Aorta (tissue), 5 donors: ENCODE results near the gene DOCK6. TPM values are rescaled to one million over a fixed set of nuclear protein-coding genes. Genes with fewer than 3 reads are reported as not detected.

ENCODE experiments used
- ATAC-seq: fragments of 200-7000 bp; cut with Tn5 transposase; one replicate; pipeline ENCODE4 v1.9.1; 2022; ENCODE audit warnings: moderate library complexity; ENCODE audit not compliant: low FRiP score
- DNase-seq, 2 donors: peaks; one replicate each; pipeline ENCODE4 v3.0.0-alpha.2; 2020
- H3K27ac ChIP-seq, 2 donors: one replicate each; pipeline ENCODE4 v1.5.1; 2013; ENCODE audit warnings: low read length in 2 of 2, mild to moderate bottlenecking in 2 of 2, moderate library complexity in 2 of 2, control low read depth in 1 of 2, inconsistent platforms in 1 of 2, low read depth in 1 of 2
- H3K27me3 ChIP-seq, 2 donors: one replicate each; pipeline ENCODE4 v1.6.1; 2013; ENCODE audit warnings: control low read depth in 1 of 2, low read length in 1 of 2, mild to moderate bottlenecking in 1 of 2, moderate library complexity in 1 of 2; ENCODE audit not compliant: insufficient read depth in 2 of 2, control insufficient read depth in 1 of 2
- H3K36me3 ChIP-seq, 2 donors: one replicate each; pipeline ENCODE4 v1.6.1; 2013; ENCODE audit warnings: control low read depth in 1 of 2, low read length in 1 of 2, mild to moderate bottlenecking in 1 of 2; ENCODE audit not compliant: insufficient read depth in 2 of 2, control insufficient read depth in 1 of 2
- H3K4me1 ChIP-seq, 2 donors: one replicate each; pipeline ENCODE4 v1.6.1; 2013; ENCODE audit warnings: low read length in 2 of 2, control low read depth in 1 of 2, mild to moderate bottlenecking in 1 of 2, moderate library complexity in 1 of 2; ENCODE audit not compliant: insufficient read depth in 2 of 2, control insufficient read depth in 1 of 2
- H3K4me3 ChIP-seq, 2 donors: one replicate each; pipeline ENCODE4 v1.5.1; 2013; ENCODE audit warnings: low read length in 2 of 2, control low read depth in 1 of 2, mild to moderate bottlenecking in 1 of 2
- H3K9me3 ChIP-seq: one replicate; pipeline ENCODE4 v1.6.1; 2013; ENCODE audit warnings: mild to moderate bottlenecking, low read length; ENCODE audit not compliant: control insufficient read depth
- WGBS, 2 donors: extraction: QIAGEN DNeasy Blood & Tissue Kit; methylation state at CpG; one replicate each; pipeline ENCODE4 v1.1.7; 2013; 5-methylcytosine and 5-hydroxymethylcytosine counted together
- intact Hi-C, 2 donors: fragments of 100-400 bp; cut with DNase I; formaldehyde crosslinking; loops; one replicate each; pipeline versions ENCODE4 v1.14.2 to v1.15.0; 2022
- polyA plus RNA-seq, 2 donors: library from polyadenylated mRNA; stranded (reverse); fragments of 200-250 nt; gene quantifications; one replicate each; pipeline ENCODE4 v1.2.3, GENCODE V29; 2013
- total RNA-seq, 2 donors: library from RNA; stranded (reverse); fragmentation: NEBNext Ultra II Directional; extraction: Animal tissue kit (Norgen Biotek cat#: 25700); gene quantifications; one replicate each; pipeline ENCODE4 v1.2.1, GENCODE V29; 2021
- donor health status: healthy with polysubstance abuse.
- donor health status: Bipolar disorder and iron deficiency.
- donor health status: DM: no; HTN: no; CAD: no.
- donor health status: DM: no; HTN: no; CAD: no.
- donor health status: DM: yes; HTN: yes; CAD: no.

The DOCK6 gene
- total and polyA plus RNA-seq, 4 donors: 12.8 to 109 (median 72.5) TPM

DNA sequence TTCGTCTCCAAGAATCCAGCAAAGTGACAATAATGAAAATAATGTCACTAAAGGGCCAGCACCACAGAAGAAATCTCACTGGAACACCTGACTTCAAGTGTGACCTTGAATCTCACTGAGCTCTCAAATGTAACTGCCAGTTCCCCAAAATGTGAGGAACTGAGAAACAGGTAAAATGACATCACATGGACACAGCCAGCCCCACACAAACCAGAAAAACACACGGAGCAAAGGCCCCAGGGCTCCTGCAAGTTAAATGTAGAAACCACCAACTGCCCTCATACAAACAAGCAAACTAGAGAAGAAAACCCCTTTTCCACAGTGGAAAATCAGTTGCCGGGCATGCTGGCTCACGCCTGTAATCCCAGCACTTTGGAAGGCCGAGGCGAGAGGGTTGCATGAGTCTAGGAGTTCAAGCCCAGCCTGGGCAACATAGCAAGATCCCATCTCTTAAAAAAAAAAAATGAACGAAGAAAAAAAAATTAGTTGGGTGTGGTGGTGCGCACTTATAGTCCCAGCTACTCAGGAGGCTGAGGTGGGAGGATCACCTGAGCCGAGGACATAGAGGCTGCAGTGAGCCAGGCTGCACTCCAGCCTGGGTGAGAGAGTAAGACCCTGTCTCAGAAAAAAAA, 56.3 kb downstream of the DOCK6 start:
- H3K36me3 ChIP-seq: no peaks in the 10 kb centered on the region
- H3K27ac ChIP-seq: no peak overlapping the region
- WGBS, 2 donors: 80 to 84% methylated on average over 9 of the region's 9 CpGs

DNA sequence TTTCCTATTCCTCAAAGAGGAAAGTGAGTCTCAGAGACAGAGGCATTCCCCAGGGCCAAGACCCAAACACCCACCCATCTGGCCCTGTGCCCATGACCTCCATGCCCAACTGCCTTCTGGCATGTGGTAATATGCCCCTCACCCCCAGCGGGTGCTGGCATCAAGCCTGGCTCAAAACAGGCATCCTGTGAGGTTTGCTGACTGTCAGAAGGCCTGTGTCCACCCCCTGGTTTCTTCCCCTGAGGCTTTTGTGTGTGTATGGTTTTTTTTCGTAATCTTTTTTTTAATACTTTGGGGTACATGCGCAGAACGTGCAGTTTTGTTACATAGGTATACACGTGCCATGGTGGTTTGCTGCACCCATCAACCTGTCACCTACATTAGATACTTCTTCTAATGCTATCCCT, 57.4 kb downstream of the DOCK6 start:
- Histone ChIP-seq H3K36me3 (no peaks in the 10 kb centered on the region), H3K27me3 (no peaks in the 10 kb centered on the region), H3K4me3 (no peak overlapping the region), H3K4me1 (no peaks in the 10 kb centered on the region), H3K27ac (peak overlapping the region in 1 of 2 donors; percentile 49), H3K9me3 (no peaks in the 10 kb centered on the region)
- intact Hi-C loops: loop anchor here (2.0 to 5.0 kb wide), 2 partner anchors 173 to 174 kb away; no protein-coding TSS in a partner anchor
- ATAC-seq (no peak), DNase-seq (peak; percentile 81 to 83)
- 9 to 10% methylated on average over 5 of the region's 5 CpGs for WGBS, 2 donors

More for the DNA sequence above, 56.3 kb downstream of the DOCK6 start:
- no peaks in the 10 kb centered on the region for H3K27me3 ChIP-seq
- no peaks in the 10 kb centered on the region for H3K9me3 ChIP-seq
- DNase-seq (no peak), ATAC-seq (no peak)
- no peaks in the 10 kb centered on the region for H3K4me1 ChIP-seq
- intact Hi-C loops: loop anchor here in 1 of 2 donors (2.0 kb wide), 1 partner anchor 175 kb away; no protein-coding TSS in a partner anchor
- H3K4me3 ChIP-seq: no peak overlapping the region

- Histone ChIP-seq H3K4me3 (no peak overlapping the region), H3K4me1 (no peaks in the 10 kb centered on the region), H3K9me3 (no peaks in the 10 kb centered on the region), H3K27ac (peak overlapping the region in 1 of 2 donors; percentile 29), H3K36me3 (no peaks in the 10 kb centered on the region), H3K27me3 (no peaks in the 10 kb centered on the region)
- 52 to 53% methylated on average over 9 of the region's 9 CpGs for WGBS, 2 donors
- ATAC-seq: peak; percentile 0
- no peak for DNase-seq
- intact Hi-C loops: loop anchor here (2.0 to 5.0 kb wide), 2 partner anchors 172 to 173 kb away; no protein-coding TSS in a partner anchor
Observed at GRCh38 chr19:11204076-11204602, 58.2 kb downstream of the DOCK6 start.

DNA sequence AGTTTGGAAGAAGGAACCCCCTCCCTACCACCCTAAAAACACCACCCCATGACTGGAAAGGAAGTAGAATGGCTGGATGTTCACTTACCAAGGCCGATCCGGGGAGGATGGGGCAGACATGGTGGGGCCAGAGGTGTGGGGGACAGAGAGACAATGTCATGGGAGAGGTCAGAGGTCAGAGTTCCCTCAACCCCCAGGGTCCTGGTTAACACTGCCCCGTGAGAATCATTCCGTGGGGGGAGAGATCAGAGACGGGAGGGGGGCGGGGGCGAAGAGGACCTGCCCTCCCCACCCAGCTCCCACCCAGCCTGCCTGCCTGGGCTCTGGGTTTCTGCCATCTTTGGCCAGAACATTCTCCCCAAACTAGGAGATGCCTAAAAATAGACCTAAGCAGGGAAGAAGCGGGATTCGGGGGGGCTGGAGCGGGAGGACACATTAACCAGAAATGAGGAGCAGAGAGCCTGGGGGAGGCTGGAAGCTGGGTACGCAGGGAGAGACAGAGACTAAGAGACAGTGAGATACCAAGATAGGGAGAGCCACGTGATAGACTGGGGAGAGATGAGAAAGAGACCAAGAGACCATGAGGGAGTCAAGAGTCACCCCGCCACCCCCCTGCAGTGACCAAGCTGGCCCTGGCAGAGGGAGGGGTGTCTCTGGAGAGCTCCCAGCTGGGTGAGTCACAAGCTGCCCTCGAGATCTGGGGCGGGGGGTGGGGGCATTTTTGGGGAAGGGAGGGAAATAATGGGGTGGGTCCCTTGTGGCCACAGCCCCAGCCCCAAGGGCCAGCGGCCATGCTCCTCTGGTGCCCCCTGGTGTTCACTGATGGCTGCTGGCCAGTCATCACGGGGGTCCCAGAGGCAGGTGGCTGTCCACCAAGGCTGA, 58.9 kb downstream of the DOCK6 start:
- DNase-seq (peak; percentile 91 to 94), ATAC-seq (peak; percentile 83)
- Histone ChIP-seq H3K9me3 (no peaks in the 10 kb centered on the region), H3K36me3 (no peaks in the 10 kb centered on the region), H3K27me3 (no peaks in the 10 kb centered on the region), H3K27ac (peak overlapping the region; percentile 71 to 83), H3K4me1 (no peaks in the 10 kb centered on the region), H3K4me3 (no peak overlapping the region)
- intact Hi-C loops: loop anchor here (2.0 to 5.0 kb wide), 5 partner anchors 37 to 173 kb away; no protein-coding TSS in a partner anchor
- WGBS, 2 donors: 4 to 8% methylated on average over 17 of the region's 17 CpGs

- Histone ChIP-seq H3K4me3 (no peak overlapping the region), H3K27me3 (no peaks in the 10 kb centered on the region), H3K36me3 (no peaks in the 10 kb centered on the region), H3K9me3 (no peaks in the 10 kb centered on the region), H3K27ac (peak overlapping the region; percentile 71 to 83), H3K4me1 (no peaks in the 10 kb centered on the region)
- intact Hi-C loops: loop anchor here (2.0 to 5.0 kb wide), 4 partner anchors 36 to 170 kb away; no protein-coding TSS in a partner anchor
- no peak for DNase-seq
- WGBS, 2 donors: 64 to 67% methylated on average over 20 of the region's 20 CpGs
- ATAC-seq: peak; percentile 1
Observed at GRCh38 chr19:11202488-11203193, 59.7 kb downstream of the DOCK6 start.

DNA sequence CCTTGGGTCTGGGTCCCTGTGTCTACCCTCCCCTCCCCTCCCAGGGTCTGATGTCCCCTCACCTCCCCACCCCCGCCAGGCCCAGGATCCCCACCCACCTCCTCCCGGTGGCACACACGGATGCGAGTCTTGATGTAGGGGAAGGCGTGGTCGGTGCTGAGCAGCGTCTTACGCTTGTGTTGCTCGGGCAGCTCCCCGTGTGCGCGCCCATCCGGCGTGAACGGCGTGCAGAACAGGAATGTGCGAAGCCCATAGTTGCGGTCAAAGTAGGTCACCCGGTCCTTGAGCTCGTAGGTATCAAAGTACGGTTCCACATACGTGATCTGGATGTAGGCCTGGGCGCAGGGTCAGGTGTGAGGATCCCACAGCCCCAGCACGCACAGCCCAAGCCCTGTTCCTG, 60.5 kb downstream of the DOCK6 start:
- H3K27ac ChIP-seq: no peak overlapping the region
- no peaks in the 10 kb centered on the region for H3K4me1 ChIP-seq
- ATAC-seq: no peak
- H3K4me3 ChIP-seq: no peak overlapping the region
- no peaks in the 10 kb centered on the region for H3K27me3 ChIP-seq
- intact Hi-C loops: loop anchor here (2.0 to 5.0 kb wide), 4 partner anchors 35 to 169 kb away; no protein-coding TSS in a partner anchor
- no peak for DNase-seq
- 92% methylated on average over 24 of the region's 24 CpGs for WGBS, 2 donors
- H3K36me3 ChIP-seq: no peaks in the 10 kb centered on the region
- no peaks in the 10 kb centered on the region for H3K9me3 ChIP-seq

- intact Hi-C loops: loop anchor here in 1 of 2 donors (5.0 kb wide), 1 partner anchor 169 kb away; no protein-coding TSS in a partner anchor
- no peak overlapping the region for H3K27ac ChIP-seq
Observed at GRCh38 chr19:11200931-11201330, 61.4 kb downstream of the DOCK6 start.

DNA sequence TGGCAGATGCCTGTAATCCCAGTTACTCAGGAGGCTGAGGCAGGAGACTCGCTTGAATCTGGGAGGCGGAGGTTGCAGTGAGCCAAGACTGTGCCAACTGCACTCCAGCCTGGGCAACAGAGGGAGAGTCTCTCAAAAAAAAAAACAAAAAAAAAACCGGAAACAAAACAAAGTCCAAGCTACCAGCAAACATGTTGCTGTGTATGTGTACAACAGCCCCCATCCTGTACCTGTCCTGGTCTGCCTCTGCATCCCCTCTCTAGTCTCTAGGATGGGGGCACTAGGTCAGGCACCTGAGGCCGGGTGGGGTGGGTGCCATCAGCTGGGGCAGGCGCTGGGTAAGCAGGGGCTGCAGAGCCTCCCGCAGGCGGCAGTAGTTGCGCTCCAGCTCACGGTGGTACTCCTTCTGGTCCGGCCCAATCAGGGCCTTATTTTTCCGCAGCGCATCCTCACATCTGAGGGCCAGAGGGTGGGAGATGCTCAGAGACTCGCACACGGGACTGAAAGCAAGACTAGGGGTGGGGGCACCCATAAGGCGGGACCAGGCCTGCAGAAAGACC, 62.2 kb downstream of the DOCK6 start:
- Histone ChIP-seq H3K36me3 (no peaks in the 10 kb centered on the region), H3K9me3 (no peaks in the 10 kb centered on the region), H3K27me3 (no peaks in the 10 kb centered on the region), H3K4me1 (no peaks in the 10 kb centered on the region), H3K4me3 (no peak overlapping the region), H3K27ac (peak overlapping the region in 1 of 2 donors; percentile 20)
- WGBS, 2 donors: 87 to 88% methylated on average over 15 of the region's 15 CpGs
- intact Hi-C loops: loop anchor here in 1 of 2 donors (5.0 kb wide), 1 partner anchor 168 kb away; no protein-coding TSS in a partner anchor
- no peak for ATAC-seq
- no peak for DNase-seq

More at GRCh38 chr19:11200931-11201330, 61.4 kb downstream of the DOCK6 start:
- DNase-seq (no peak), ATAC-seq (no peak)
- Histone ChIP-seq H3K4me3 (no peak overlapping the region), H3K36me3 (no peaks in the 10 kb centered on the region), H3K9me3 (no peaks in the 10 kb centered on the region), H3K4me1 (no peaks in the 10 kb centered on the region), H3K27me3 (no peaks in the 10 kb centered on the region)
- WGBS, 2 donors: 81 to 82% methylated on average over 9 of the region's 9 CpGs
